Measurements from ENCODE around the gene GALP.

DNA sequence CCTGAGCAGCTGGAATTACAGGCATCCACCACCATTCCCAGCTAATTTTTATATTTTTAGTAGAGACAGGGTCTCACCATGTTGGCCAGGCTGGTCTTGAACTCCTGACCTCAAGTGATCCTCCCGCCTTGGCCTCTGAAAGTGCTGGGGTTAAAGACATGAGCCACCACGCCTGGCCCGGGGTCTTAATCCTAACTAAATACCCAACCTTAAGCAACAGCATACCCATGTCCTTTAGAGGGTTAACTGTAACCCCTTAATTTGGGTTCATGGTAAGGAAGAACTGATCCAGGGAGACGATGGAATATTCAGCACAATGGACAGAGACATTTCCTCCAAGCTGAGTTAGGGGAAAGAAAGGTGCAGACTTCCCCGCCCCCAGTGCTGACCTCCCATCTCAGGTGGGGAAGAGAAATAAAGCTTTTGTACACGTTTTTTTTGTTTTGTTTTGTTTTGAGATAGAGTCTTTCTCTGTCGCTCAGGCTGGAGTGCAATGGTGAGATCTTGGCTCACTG, 8.7 kb upstream of the GALP start:
- TF ChIP-seq, protein P1, sequence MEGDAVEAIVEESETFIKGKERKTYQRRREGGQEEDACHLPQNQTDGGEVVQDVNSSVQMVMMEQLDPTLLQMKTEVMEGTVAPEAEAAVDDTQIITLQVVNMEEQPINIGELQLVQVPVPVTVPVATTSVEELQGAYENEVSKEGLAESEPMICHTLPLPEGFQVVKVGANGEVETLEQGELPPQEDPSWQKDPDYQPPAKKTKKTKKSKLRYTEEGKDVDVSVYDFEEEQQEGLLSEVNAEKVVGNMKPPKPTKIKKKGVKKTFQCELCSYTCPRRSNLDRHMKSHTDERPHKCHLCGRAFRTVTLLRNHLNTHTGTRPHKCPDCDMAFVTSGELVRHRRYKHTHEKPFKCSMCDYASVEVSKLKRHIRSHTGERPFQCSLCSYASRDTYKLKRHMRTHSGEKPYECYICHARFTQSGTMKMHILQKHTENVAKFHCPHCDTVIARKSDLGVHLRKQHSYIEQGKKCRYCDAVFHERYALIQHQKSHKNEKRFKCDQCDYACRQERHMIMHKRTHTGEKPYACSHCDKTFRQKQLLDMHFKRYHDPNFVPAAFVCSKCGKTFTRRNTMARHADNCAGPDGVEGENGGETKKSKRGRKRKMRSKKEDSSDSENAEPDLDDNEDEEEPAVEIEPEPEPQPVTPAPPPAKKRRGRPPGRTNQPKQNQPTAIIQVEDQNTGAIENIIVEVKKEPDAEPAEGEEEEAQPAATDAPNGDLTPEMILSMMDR (IDR thresholded peaks at IDR 0.05): no peak
- TF ChIP-seq POLR2AphosphoS5 (IDR thresholded peaks at IDR 0.05): no peak
